ENCODE measurements around the gene ARVCF. TPM values are rescaled to one million over a fixed set of nuclear protein-coding genes. Genes with fewer than 3 reads are reported as not detected.

ARVCF gene
- total RNA-seq, 4 donors from 2014 or later = 25.2 to 53.7 (median 38.1) TPM

DNA sequence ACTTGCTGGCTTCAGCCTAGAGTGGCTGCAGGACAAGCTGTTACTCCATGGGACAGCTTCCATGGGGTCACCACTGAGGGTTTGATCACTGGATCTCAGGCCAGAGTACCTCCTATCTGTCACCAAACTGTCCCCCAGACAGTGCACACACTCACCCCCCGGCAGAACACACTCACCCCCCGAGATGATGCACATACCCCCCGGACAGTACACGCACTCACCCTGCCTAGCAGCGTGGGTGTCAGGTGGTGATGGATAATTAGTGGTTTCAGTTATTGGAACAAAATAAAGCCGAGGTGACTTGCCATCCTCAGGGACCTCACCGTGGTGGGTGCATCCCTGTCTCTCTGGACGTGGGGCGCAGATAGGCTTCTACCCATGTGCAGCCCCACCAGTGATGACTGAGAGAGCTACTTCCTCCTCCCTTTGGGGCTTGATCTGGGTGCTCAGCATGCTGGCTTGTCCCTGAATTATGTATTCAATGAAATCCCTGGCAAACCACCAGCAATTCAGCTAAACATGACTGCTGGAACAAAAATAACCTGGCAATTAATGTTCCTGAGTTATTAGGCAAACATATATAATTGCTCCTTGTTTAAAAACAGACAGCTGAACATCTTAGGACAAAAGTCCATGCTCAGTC, 23.2 kb upstream of the ARVCF start:
- 80 to 84% methylated on average over 9 of the region's 9 CpGs for WGBS, 2 donors
- intact Hi-C loops (cut with DNase I; ENCODE audit: low total_unique reads) = loop anchor here (10.0 kb wide), 1 partner anchor 55 kb away; no protein-coding TSS in a partner anchor
- TF ChIP-seq POLR2A (IDR thresholded peaks at IDR 0.05) = no peak
- TF ChIP-seq, protein P1, sequence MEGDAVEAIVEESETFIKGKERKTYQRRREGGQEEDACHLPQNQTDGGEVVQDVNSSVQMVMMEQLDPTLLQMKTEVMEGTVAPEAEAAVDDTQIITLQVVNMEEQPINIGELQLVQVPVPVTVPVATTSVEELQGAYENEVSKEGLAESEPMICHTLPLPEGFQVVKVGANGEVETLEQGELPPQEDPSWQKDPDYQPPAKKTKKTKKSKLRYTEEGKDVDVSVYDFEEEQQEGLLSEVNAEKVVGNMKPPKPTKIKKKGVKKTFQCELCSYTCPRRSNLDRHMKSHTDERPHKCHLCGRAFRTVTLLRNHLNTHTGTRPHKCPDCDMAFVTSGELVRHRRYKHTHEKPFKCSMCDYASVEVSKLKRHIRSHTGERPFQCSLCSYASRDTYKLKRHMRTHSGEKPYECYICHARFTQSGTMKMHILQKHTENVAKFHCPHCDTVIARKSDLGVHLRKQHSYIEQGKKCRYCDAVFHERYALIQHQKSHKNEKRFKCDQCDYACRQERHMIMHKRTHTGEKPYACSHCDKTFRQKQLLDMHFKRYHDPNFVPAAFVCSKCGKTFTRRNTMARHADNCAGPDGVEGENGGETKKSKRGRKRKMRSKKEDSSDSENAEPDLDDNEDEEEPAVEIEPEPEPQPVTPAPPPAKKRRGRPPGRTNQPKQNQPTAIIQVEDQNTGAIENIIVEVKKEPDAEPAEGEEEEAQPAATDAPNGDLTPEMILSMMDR (IDR thresholded peaks at IDR 0.05) = no peak
- H3K4me3 ChIP-seq (ENCODE audit: low read depth, poor library complexity, severe bottlenecking) = no peak overlapping the region
- no peak for DNase-seq (ENCODE audit: low spot score in 2 of 2)

GRCh38 chr22:20038574-20038973, 22.0 kb upstream of the ARVCF start:
- DNase-seq (ENCODE audit: low spot score in 2 of 2) = no peak
- H3K4me3 ChIP-seq (ENCODE audit: low read depth, poor library complexity, severe bottlenecking) = no peak overlapping the region
- 86 to 90% methylated on average over 7 of the region's 7 CpGs for WGBS, 2 donors
- intact Hi-C loops (cut with DNase I; ENCODE audit: low total_unique reads) = loop anchor here (10.0 kb wide), 1 partner anchor 56 kb away; no protein-coding TSS in a partner anchor
- no peak for TF ChIP-seq POLR2A (IDR thresholded peaks at IDR 0.05)
- TF ChIP-seq, protein P1 (IDR thresholded peaks at IDR 0.05) = no peak

GRCh38 chr22:20037419-20037818, 20.8 kb upstream of the ARVCF start:
- H3K4me3 ChIP-seq (ENCODE audit: low read depth, poor library complexity, severe bottlenecking) = no peak overlapping the region
- intact Hi-C loops (cut with DNase I; ENCODE audit: low total_unique reads) = loop anchor here (10.0 kb wide), 1 partner anchor 57 kb away; no protein-coding TSS in a partner anchor
- 86 to 95% methylated on average over 3 of the region's 3 CpGs for WGBS, 2 donors
- no peak for DNase-seq (ENCODE audit: low spot score in 2 of 2)
- TF ChIP-seq, protein P1 (IDR thresholded peaks at IDR 0.05) = no peak
- TF ChIP-seq POLR2A (IDR thresholded peaks at IDR 0.05) = no peak

GRCh38 chr22:20036535-20037392, 20.1 kb upstream of the ARVCF start:
- no peak for TF ChIP-seq POLR2A (IDR thresholded peaks at IDR 0.05)
- TF ChIP-seq, protein P1 (IDR thresholded peaks at IDR 0.05) = no peak
- intact Hi-C loops (cut with DNase I; ENCODE audit: low total_unique reads) = loop anchor here (10.0 kb wide), 1 partner anchor 58 kb away; no protein-coding TSS in a partner anchor
- WGBS, 2 donors = 94 to 95% methylated on average over 25 of the region's 25 CpGs
- no peak for DNase-seq (ENCODE audit: low spot score in 2 of 2)
- H3K4me3 ChIP-seq (ENCODE audit: low read depth, poor library complexity, severe bottlenecking) = no peak overlapping the region

DNA sequence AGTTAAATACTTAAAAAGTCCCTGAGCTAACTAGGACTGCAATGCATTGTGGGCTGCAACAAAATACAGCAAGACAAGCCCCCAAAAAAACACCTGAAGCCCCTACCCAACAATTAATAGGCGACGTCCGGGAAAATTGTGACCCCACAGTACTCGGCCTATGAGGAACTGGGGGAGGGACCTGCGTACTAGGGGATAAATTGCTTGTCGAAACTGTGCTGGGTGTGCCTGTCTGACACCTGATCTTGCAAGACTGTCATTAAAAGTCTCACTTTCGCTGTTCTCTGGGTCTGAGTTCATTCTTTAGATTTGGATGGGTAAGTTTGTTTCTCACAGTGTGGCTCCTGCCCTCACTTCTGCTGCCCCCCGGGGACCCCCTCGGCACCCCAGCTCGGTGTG, 19.5 kb upstream of the ARVCF start:
- TF ChIP-seq, protein P1 (IDR thresholded peaks at IDR 0.05) = no peak
- no peak for TF ChIP-seq POLR2A (IDR thresholded peaks at IDR 0.05)
- 94 to 96% methylated on average over 10 of the region's 10 CpGs for WGBS, 2 donors
- intact Hi-C loops (cut with DNase I; ENCODE audit: low total_unique reads) = loop anchor here (10.0 kb wide), 1 partner anchor 59 kb away; no protein-coding TSS in a partner anchor
- no peak for DNase-seq (ENCODE audit: low spot score in 2 of 2)
- no peak overlapping the region for H3K4me3 ChIP-seq (ENCODE audit: low read depth, poor library complexity, severe bottlenecking)
